H1 (cell line): ENCODE results near the gene PGBD5. TPM values are rescaled to one million over a fixed set of nuclear protein-coding genes. Genes with fewer than 3 reads are reported as not detected.

Experiments used
- CHD2 ChIP-seq: IDR thresholded peaks from 2 replicates; pipeline ENCODE4 v1.6.1; 2012; ENCODE audit warnings: low read length, improper control_type of control experiment
- polyA plus RNA-seq, 7 experiments: library from polyadenylated mRNA; depleted of rRNA in 3 of 7; stranded (reverse) in 5 of 7; unstranded in 2 of 7; fragments of >200 nt in 5 of 7; fragments of 200-250 nt in 2 of 7; gene quantifications; 1 replicate in 5 of 7; 2 replicates in 1 of 7; 4 replicates in 1 of 7; pipeline versions ENCODE4 v1.2.1 to v1.2.3, GENCODE V29; 2011 to 2013; ENCODE audit warnings: missing spikeins in 2 of 7, mixed read lengths in 2 of 7
- total RNA-seq: library from RNA; stranded (reverse); fragmentation: NEBNext Ultra II Directional; extraction: Animal tissue kit (Norgen Biotek cat#: 25700); gene quantifications from 2 replicates; pipeline ENCODE4 v1.2.1, GENCODE V29; 2021
- TF ChIP-seq, protein P1 (sequence below): fragments of 300-600 bp; sonication (generic); IDR thresholded peaks from 2 replicates; pipeline ENCODE4 v1.7.1; 2012; ENCODE audit warnings: low read length, moderate library complexity, mild to moderate bottlenecking, inconsistent platforms; ENCODE audit not compliant: insufficient replicate concordance
- TF ChIP-seq, protein P2 (sequence below): IDR thresholded peaks from 2 replicates; pipeline ENCODE4 v1.6.1; 2011; ENCODE audit warnings: low read depth, mild to moderate bottlenecking, low read length; ENCODE audit not compliant: insufficient read depth

The PGBD5 gene
- total and polyA plus RNA-seq, 2 of the 8 experiments (the other 6 are each of a cell fraction or from before 2014, with no cell fraction given) = 16.3 to 18.4 TPM

DNA sequence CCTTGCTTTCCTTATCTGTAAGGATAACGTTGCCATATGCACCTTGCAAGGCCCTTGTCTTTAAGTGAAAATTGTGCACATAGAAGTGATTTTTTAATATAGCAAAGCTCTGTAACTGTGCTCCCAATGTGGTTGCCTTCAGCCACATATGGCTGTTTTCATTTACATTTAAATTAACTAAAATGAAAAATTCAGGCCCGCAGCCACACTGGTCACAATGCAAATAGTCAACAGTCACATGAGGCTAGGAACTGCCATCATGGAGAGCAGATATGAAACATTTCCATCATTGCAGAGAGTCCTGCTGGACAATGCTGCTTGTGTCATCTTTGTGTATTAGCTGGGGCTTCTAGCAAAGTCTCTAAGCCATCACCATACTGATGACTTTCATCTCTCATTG, 83.4 kb downstream of the PGBD5 start (continued):
- TF ChIP-seq, protein P1, sequence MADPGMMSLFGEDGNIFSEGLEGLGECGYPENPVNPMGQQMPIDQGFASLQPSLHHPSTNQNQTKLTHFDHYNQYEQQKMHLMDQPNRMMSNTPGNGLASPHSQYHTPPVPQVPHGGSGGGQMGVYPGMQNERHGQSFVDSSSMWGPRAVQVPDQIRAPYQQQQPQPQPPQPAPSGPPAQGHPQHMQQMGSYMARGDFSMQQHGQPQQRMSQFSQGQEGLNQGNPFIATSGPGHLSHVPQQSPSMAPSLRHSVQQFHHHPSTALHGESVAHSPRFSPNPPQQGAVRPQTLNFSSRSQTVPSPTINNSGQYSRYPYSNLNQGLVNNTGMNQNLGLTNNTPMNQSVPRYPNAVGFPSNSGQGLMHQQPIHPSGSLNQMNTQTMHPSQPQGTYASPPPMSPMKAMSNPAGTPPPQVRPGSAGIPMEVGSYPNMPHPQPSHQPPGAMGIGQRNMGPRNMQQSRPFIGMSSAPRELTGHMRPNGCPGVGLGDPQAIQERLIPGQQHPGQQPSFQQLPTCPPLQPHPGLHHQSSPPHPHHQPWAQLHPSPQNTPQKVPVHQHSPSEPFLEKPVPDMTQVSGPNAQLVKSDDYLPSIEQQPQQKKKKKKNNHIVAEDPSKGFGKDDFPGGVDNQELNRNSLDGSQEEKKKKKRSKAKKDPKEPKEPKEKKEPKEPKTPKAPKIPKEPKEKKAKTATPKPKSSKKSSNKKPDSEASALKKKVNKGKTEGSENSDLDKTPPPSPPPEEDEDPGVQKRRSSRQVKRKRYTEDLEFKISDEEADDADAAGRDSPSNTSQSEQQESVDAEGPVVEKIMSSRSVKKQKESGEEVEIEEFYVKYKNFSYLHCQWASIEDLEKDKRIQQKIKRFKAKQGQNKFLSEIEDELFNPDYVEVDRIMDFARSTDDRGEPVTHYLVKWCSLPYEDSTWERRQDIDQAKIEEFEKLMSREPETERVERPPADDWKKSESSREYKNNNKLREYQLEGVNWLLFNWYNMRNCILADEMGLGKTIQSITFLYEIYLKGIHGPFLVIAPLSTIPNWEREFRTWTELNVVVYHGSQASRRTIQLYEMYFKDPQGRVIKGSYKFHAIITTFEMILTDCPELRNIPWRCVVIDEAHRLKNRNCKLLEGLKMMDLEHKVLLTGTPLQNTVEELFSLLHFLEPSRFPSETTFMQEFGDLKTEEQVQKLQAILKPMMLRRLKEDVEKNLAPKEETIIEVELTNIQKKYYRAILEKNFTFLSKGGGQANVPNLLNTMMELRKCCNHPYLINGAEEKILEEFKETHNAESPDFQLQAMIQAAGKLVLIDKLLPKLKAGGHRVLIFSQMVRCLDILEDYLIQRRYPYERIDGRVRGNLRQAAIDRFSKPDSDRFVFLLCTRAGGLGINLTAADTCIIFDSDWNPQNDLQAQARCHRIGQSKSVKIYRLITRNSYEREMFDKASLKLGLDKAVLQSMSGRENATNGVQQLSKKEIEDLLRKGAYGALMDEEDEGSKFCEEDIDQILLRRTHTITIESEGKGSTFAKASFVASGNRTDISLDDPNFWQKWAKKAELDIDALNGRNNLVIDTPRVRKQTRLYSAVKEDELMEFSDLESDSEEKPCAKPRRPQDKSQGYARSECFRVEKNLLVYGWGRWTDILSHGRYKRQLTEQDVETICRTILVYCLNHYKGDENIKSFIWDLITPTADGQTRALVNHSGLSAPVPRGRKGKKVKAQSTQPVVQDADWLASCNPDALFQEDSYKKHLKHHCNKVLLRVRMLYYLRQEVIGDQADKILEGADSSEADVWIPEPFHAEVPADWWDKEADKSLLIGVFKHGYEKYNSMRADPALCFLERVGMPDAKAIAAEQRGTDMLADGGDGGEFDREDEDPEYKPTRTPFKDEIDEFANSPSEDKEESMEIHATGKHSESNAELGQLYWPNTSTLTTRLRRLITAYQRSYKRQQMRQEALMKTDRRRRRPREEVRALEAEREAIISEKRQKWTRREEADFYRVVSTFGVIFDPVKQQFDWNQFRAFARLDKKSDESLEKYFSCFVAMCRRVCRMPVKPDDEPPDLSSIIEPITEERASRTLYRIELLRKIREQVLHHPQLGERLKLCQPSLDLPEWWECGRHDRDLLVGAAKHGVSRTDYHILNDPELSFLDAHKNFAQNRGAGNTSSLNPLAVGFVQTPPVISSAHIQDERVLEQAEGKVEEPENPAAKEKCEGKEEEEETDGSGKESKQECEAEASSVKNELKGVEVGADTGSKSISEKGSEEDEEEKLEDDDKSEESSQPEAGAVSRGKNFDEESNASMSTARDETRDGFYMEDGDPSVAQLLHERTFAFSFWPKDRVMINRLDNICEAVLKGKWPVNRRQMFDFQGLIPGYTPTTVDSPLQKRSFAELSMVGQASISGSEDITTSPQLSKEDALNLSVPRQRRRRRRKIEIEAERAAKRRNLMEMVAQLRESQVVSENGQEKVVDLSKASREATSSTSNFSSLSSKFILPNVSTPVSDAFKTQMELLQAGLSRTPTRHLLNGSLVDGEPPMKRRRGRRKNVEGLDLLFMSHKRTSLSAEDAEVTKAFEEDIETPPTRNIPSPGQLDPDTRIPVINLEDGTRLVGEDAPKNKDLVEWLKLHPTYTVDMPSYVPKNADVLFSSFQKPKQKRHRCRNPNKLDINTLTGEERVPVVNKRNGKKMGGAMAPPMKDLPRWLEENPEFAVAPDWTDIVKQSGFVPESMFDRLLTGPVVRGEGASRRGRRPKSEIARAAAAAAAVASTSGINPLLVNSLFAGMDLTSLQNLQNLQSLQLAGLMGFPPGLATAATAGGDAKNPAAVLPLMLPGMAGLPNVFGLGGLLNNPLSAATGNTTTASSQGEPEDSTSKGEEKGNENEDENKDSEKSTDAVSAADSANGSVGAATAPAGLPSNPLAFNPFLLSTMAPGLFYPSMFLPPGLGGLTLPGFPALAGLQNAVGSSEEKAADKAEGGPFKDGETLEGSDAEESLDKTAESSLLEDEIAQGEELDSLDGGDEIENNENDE = no peak
- TF ChIP-seq CHD2 = no peak
- TF ChIP-seq, protein P2, sequence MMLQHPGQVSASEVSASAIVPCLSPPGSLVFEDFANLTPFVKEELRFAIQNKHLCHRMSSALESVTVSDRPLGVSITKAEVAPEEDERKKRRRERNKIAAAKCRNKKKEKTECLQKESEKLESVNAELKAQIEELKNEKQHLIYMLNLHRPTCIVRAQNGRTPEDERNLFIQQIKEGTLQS = no peak
- TF ChIP-seq, all 59 proteins: peak for 0
